IMR-90 (cell line): ENCODE data around the gene HLA-A. TPM values are rescaled to one million over a fixed set of nuclear protein-coding genes. Genes with fewer than 3 reads are reported as not detected.
"Not testable (repeated sequence)": the region's sequence is repeated elsewhere in the genome, so short reads cannot be mapped to it uniquely, and the experiment has no call there.

Experiments
- ATAC-seq: fragments of 200-7000 bp; cut with Tn5 transposase; 2 replicates; pipeline ENCODE4 v1.9.1; 2020; ENCODE audit warnings: low read depth, mild to moderate bottlenecking, moderate library complexity
- BruUV-seq: library from RNA; stranded (reverse); fragments of 400-500 nt; replicated peaks from 2 replicates; lab custom pipeline; 2021; lab: Mats Ljungman, UMichigan
- CTCF ChIA-PET: fragments of 300-600 bp; formaldehyde crosslinking; extraction: SDS; loops from one replicate; lab custom pipeline; 2021; ENCODE audit warnings: antibody characterized with exemption; lab: Yijun Ruan, JAX
- POLR2A ChIA-PET: fragments of 300-600 bp; sonication (Branson Sonifier 250); formaldehyde crosslinking; loops from one replicate; lab custom pipeline; 2022; ENCODE audit warnings: antibody characterized with exemption; ENCODE audit not compliant: unreplicated experiment; lab: Charles Lee
- DNase-seq: peaks from one replicate; pipeline ENCODE4 v3.0.0; 2013
- H2AFZ ChIP-seq: replicated peaks from 2 replicates; pipeline ENCODE3; 2013; ENCODE audit warnings: low read length, mild to moderate bottlenecking; ENCODE audit not compliant: poor library complexity
- H2AK5ac ChIP-seq: 2 replicates; pipeline ENCODE4 v1.6.1; 2013; ENCODE audit warnings: low read depth, low read length, inconsistent platforms
- H2AK9ac ChIP-seq: replicated peaks from 2 replicates; pipeline ENCODE3; 2013; ENCODE audit warnings: mild to moderate bottlenecking, low read depth, low read length, moderate library complexity; ENCODE audit not compliant: poor library complexity
- H2BK120ac ChIP-seq: 2 replicates; pipeline ENCODE4 v1.6.1; 2013; ENCODE audit warnings: low read depth, low read length, inconsistent platforms
- H2BK15ac ChIP-seq: 3 replicates; pipeline ENCODE4 v1.6.1; 2013; ENCODE audit warnings: low read depth, low read length, inconsistent platforms
- H2BK20ac ChIP-seq: 2 replicates; pipeline ENCODE4 v1.6.1; 2013; ENCODE audit warnings: low read depth, mild to moderate bottlenecking, inconsistent platforms, low read length, moderate library complexity
- H2BK5ac ChIP-seq: 2 replicates; pipeline ENCODE4 v1.6.1; 2013; ENCODE audit warnings: mild to moderate bottlenecking, low read depth, low read length, inconsistent platforms; ENCODE audit not compliant: poor library complexity, severe bottlenecking
- H3K14ac ChIP-seq: replicated peaks from 2 replicates; pipeline ENCODE4 v1.6.1; 2013; ENCODE audit warnings: low read depth, low read length, inconsistent platforms
- H3K18ac ChIP-seq: 2 replicates; pipeline ENCODE4 v1.6.1; 2013; ENCODE audit warnings: low read depth, low read length, control low read depth
- H3K23ac ChIP-seq: 2 replicates; pipeline ENCODE4 v1.6.1; 2013; ENCODE audit warnings: low read depth, low read length, inconsistent platforms
- H3K27ac ChIP-seq: 2 replicates; pipeline ENCODE4 v1.5.1; 2013; ENCODE audit warnings: mild to moderate bottlenecking, control low read depth, low read length; ENCODE audit not compliant: insufficient read depth
- H3K27me3 ChIP-seq: 2 replicates; pipeline ENCODE4 v1.6.1; 2013; ENCODE audit warnings: low read length; ENCODE audit not compliant: control insufficient read depth, insufficient read depth
- H3K36me3 ChIP-seq: 2 replicates; pipeline ENCODE4 v1.6.1; 2013; ENCODE audit warnings: low read length, mixed read lengths; ENCODE audit not compliant: control insufficient read depth, insufficient read depth
- H3K4ac ChIP-seq: 2 replicates; pipeline ENCODE4 v1.6.1; 2013; ENCODE audit warnings: low read depth, low read length, inconsistent platforms
- H3K4me1 ChIP-seq: 2 replicates; pipeline ENCODE4 v1.6.1; 2013; ENCODE audit warnings: low read length, mixed read lengths; ENCODE audit not compliant: control insufficient read depth, insufficient read depth
- H3K4me2 ChIP-seq: 2 replicates; pipeline ENCODE4 v1.6.1; 2013; ENCODE audit warnings: low read depth, mild to moderate bottlenecking, control low read depth, low read length, moderate library complexity
- H3K4me3 ChIP-seq: 2 replicates; pipeline ENCODE4 v1.5.1; 2013; ENCODE audit warnings: low read depth, mild to moderate bottlenecking, control low read depth, low read length, moderate library complexity; ENCODE audit not compliant: insufficient read depth
- H3K56ac ChIP-seq: 2 replicates; pipeline ENCODE4 v1.6.1; 2013; ENCODE audit warnings: low read length, inconsistent platforms; ENCODE audit not compliant: insufficient read depth; ENCODE audit errors: extremely low read depth
- H3K79me1 ChIP-seq, 2 experiments: 2 replicates each; pipeline ENCODE4 v1.6.1; 2013; ENCODE audit warnings: low read length in 2 of 2, inconsistent platforms in 1 of 2, low read depth in 1 of 2
- H3K9ac ChIP-seq: 2 replicates; pipeline ENCODE4 v1.6.1; 2013; ENCODE audit warnings: low read depth, low read length, control low read depth
- H3K9me1 ChIP-seq: 2 replicates; pipeline ENCODE4 v1.6.1; 2013; ENCODE audit warnings: low read length, inconsistent platforms; ENCODE audit not compliant: insufficient read depth
- H3K9me3 ChIP-seq: 2 replicates; pipeline ENCODE4 v1.6.1; 2013; ENCODE audit warnings: low read length; ENCODE audit not compliant: control insufficient read depth, insufficient read depth
- H4K20me1 ChIP-seq: 2 replicates; pipeline ENCODE4 v1.6.1; 2013; ENCODE audit warnings: low read length, inconsistent platforms; ENCODE audit not compliant: insufficient read depth
- H4K5ac ChIP-seq: 2 replicates; pipeline ENCODE4 v1.6.1; 2013; ENCODE audit warnings: mild to moderate bottlenecking, low read depth, low read length, control low read depth
- H4K8ac ChIP-seq, 2 experiments: 2 replicates each; pipeline ENCODE4 v1.6.1; 2013; ENCODE audit warnings: low read depth in 2 of 2, low read length in 2 of 2, control low read depth in 1 of 2, inconsistent platforms in 1 of 2
- H4K91ac ChIP-seq: 2 replicates; pipeline ENCODE4 v1.6.1; 2013; ENCODE audit warnings: low read depth, low read length, inconsistent platforms; ENCODE audit not compliant: insufficient read depth
- BHLHE40 ChIP-seq: fragments of 150-350 bp; IDR thresholded peaks from 2 replicates; pipeline ENCODE4 v1.6.1; 2016; ENCODE audit warnings: mild to moderate bottlenecking, low read depth, low read length
- WGBS, 2 experiments: methylation state at CpG; one replicate each; pipeline versions ENCODE4 v1.1.5 to v1.1.7; 2013; ENCODE audit warnings: missing lambda C conversion rate in 2 of 2; ENCODE audit not compliant: insufficient read length in 1 of 2; ENCODE audit errors: extremely low coverage in 2 of 2; 5-methylcytosine and 5-hydroxymethylcytosine counted together
- dilution Hi-C: fragments of 300-500 bp; cut with HindIII; formaldehyde crosslinking; loops from one replicate; pipeline ENCODE4 v1.14.3; 2018; ENCODE audit warnings: low sequenced_read_pairs; ENCODE audit not compliant: unreplicated experiment
- in situ Hi-C: fragments of 300-500 bp; cut with MboI; formaldehyde crosslinking; loops from 3 replicates; pipeline ENCODE4 v1.14.3; 2019; ENCODE audit warnings: low sequenced_read_pairs, inconsistent platforms, mixed read lengths
- intact Hi-C: fragments of 100-400 bp; cut with micrococcal nuclease; formaldehyde crosslinking; loops from 2 replicates; pipeline ENCODE4 v1.10.0; 2022
- polyA plus RNA-seq, 3 experiments: library from polyadenylated mRNA; depleted of rRNA; stranded (reverse); fragments of >200 nt; gene quantifications; 2 replicates each; pipeline ENCODE4 v1.2.3, GENCODE V29; 2012; ENCODE audit warnings: low replicate concordance in 1 of 3
- total RNA-seq: library from RNA; depleted of rRNA; stranded (reverse); fragments of >200 nt; gene quantifications from 2 replicates; pipeline ENCODE4 v1.2.3, GENCODE V29; 2012

Gene HLA-A
- total and polyA plus RNA-seq, 2 of the 4 experiments (the other 2 are of a cell fraction), result 94.5 to 218 TPM

- Histone ChIP-seq H3K4ac (no peak overlapping the region), H3K36me3 (no peaks in the 10 kb centered on the region), H2BK120ac (peak overlapping the region; percentile 14; the same call in 1 of the 2 replicates), H2AK5ac (no peak overlapping the region), H3K9me1 (no peaks in the 10 kb centered on the region; the same call in 1 of the 2 replicates), H3K23ac (no peak overlapping the region), H3K4me3 (no peak overlapping the region), H3K56ac (no peak overlapping the region), H3K79me1 (no peaks in the 10 kb centered on the region; a peak in 1 of 4 replicates), H2BK15ac (no peak overlapping the region), H4K20me1 (no peaks in the 10 kb centered on the region), H4K5ac (no peak overlapping the region), H3K18ac (no peak overlapping the region), H2BK5ac (no peak overlapping the region), H2AFZ (no peak overlapping the region), H4K91ac (no peak overlapping the region), H2BK20ac (no peak overlapping the region), H4K8ac (no peak overlapping the region), H3K27me3 (no peaks in the 10 kb centered on the region), H2AK9ac (no peak overlapping the region), H3K9me3 (no peaks in the 10 kb centered on the region), H3K27ac (no peak overlapping the region), H3K4me1 (peaks cover 5% of the 10 kb centered on the region; the same call in 1 of the 2 replicates), H3K4me2 (no peak overlapping the region), H3K9ac (no peak overlapping the region), H3K14ac (0 out of 2 replicates have a peak overlapping the region, but pooled peaks have one; percentile 11)
- no peak for TF ChIP-seq BHLHE40
- POLR2A ChIA-PET, result no interaction called here
- in situ Hi-C loops, result no loop called here
- ATAC-seq (no peak), DNase-seq (no peak)
- intact Hi-C loops, result no loop called here
- dilution Hi-C loops, result no loop called here
- CTCF ChIA-PET, result interaction anchor here (0.6 kb wide), 1 partner anchor 53 kb away, joined by 3 read pairs; no protein-coding TSS in a partner anchor
- WGBS, 2 experiments, result no CpG with 5 or more reads among the region's 1 CpG
- BruUV-seq, result no TSS peak
Measured at GRCh38 chr6:29961966-29962365, 19.6 kb downstream of the HLA-A start.

GRCh38 chr6:29963697-29964096 is 21.4 kb downstream of the HLA-A start:
- H2BK15ac ChIP-seq, H3K9ac ChIP-seq, H3K27ac ChIP-seq, H3K14ac ChIP-seq, in situ Hi-C loops, DNase-seq, H3K27me3 ChIP-seq, H2AFZ ChIP-seq, H3K36me3 ChIP-seq, H2BK20ac ChIP-seq, H3K4ac ChIP-seq, H2AK9ac ChIP-seq, ATAC-seq, CTCF ChIA-PET, H3K9me3 ChIP-seq, H3K4me1 ChIP-seq, BruUV-seq, H3K4me2 ChIP-seq, dilution Hi-C loops, H4K20me1 ChIP-seq, H3K56ac ChIP-seq, H2AK5ac ChIP-seq, H3K23ac ChIP-seq, intact Hi-C loops, H4K5ac ChIP-seq, H3K4me3 ChIP-seq, H3K9me1 ChIP-seq, H4K91ac ChIP-seq, H2BK5ac ChIP-seq, H4K8ac ChIP-seq, H3K18ac ChIP-seq, POLR2A ChIA-PET, H3K79me1 ChIP-seq: not testable (repeated sequence)
- WGBS, 2 experiments, result no CpG with 5 or more reads among the region's 2 CpGs
- H2BK120ac ChIP-seq, result 0 out of 2 replicates have a peak overlapping the region, but pooled peaks have one; percentile 33
